ENCODE results near the gene FRMD3.

FRMD3 gene

DNA sequence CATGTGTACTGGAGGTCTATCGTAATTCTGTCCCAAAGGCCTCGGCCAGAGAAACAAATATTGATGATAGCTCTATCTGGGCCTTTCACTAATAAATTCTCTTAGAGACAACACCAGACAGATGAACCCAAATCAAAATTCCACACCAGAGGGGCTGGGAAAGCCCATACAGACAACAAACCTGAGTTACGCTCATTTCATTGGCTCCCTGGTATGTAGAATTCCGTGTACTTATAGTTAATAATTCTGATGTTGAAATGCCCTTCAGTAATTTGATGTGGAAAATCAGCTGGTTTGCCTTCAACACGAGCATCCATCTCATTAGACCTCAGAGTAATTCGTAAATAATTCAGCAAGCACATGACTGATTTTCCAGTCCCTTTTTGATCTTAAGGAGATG lies 53.2 kb downstream of the FRMD3 start:
- DNase-seq (ENCODE audit: low spot score) = no peak
- in situ Hi-C loops (cut with MboI; ENCODE audit: low sequenced_read_pairs, unreplicated experiment) = no loop called here
- TF ChIP-seq, protein P1, sequence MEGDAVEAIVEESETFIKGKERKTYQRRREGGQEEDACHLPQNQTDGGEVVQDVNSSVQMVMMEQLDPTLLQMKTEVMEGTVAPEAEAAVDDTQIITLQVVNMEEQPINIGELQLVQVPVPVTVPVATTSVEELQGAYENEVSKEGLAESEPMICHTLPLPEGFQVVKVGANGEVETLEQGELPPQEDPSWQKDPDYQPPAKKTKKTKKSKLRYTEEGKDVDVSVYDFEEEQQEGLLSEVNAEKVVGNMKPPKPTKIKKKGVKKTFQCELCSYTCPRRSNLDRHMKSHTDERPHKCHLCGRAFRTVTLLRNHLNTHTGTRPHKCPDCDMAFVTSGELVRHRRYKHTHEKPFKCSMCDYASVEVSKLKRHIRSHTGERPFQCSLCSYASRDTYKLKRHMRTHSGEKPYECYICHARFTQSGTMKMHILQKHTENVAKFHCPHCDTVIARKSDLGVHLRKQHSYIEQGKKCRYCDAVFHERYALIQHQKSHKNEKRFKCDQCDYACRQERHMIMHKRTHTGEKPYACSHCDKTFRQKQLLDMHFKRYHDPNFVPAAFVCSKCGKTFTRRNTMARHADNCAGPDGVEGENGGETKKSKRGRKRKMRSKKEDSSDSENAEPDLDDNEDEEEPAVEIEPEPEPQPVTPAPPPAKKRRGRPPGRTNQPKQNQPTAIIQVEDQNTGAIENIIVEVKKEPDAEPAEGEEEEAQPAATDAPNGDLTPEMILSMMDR (IDR thresholded peaks at IDR 0.05; ENCODE audit: borderline replicate concordance, control extremely low read depth, extremely low read depth, insufficient read depth, missing control alignments) = no peak

DNA sequence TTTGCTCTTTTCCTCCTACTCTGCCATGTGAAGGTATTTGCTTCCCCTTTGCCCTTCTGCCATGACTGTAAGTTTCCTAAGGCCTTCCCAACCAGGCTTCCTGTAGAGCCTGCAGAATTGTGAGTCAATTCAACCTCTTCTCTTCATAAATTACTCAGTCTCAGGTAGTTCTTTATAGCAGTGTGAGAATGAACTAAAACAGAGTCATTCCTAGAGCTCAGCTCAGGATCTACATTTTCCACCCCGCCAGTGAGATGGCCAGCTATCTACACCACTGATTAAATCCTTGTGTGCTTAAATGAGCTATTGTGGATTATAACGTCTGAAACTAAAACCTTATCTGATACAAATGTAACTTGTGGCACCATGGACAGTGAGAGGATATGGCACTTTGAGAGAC lies 55.0 kb downstream of the FRMD3 start:
- no peak for DNase-seq (ENCODE audit: low spot score)
- TF ChIP-seq, protein P1 (IDR thresholded peaks at IDR 0.05; ENCODE audit: borderline replicate concordance, control extremely low read depth, extremely low read depth, insufficient read depth, missing control alignments) = no peak
- in situ Hi-C loops (cut with MboI; ENCODE audit: low sequenced_read_pairs, unreplicated experiment) = no loop called here

DNA sequence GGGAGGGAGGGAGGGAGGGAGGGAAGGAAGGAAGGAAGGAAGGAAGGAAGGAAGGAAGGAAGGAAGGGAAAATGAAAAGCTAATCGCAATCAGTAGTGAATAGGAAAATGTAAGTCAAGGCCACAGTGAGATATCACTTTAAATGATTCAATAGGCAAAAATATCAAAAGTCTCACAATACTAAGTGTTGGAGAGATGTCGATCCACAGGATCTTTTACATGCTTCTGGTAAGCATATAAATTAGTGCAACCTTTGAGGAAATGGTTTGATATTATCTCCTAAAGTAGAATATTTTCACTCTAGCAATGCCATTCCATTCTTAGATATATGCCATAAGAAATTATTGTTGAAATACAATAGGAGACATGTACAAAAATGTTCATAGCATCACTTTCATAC lies 58.4 kb downstream of the FRMD3 start:
- TF ChIP-seq, protein P1 (IDR thresholded peaks at IDR 0.05; ENCODE audit: borderline replicate concordance, control extremely low read depth, extremely low read depth, insufficient read depth, missing control alignments) = no peak
- no peak for DNase-seq (ENCODE audit: low spot score)
- in situ Hi-C loops (cut with MboI; ENCODE audit: low sequenced_read_pairs, unreplicated experiment) = no loop called here

DNA sequence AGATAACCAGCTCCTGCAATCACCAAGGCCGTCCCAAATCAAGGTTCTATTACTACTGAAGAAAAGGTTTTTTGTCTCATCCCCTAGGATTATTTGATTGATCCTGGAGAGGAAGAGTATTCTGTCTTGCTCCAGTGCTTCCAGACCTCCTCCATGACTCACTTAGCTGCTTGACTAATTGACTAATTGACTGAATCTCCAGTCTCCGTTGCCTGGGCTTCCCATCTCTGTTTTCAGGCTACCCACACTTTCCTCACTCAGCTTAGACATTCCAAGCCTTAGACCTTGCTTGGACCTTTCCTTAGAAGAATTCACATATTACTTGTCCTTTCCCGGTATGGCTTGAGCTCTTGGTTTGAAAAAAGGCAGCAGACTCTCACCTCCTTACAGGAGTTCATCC lies 60.6 kb downstream of the FRMD3 start:
- in situ Hi-C loops (cut with MboI; ENCODE audit: low sequenced_read_pairs, unreplicated experiment) = no loop called here
- TF ChIP-seq, protein P1 (IDR thresholded peaks at IDR 0.05; ENCODE audit: borderline replicate concordance, control extremely low read depth, extremely low read depth, insufficient read depth, missing control alignments) = no peak
- DNase-seq (ENCODE audit: low spot score) = no peak

DNA sequence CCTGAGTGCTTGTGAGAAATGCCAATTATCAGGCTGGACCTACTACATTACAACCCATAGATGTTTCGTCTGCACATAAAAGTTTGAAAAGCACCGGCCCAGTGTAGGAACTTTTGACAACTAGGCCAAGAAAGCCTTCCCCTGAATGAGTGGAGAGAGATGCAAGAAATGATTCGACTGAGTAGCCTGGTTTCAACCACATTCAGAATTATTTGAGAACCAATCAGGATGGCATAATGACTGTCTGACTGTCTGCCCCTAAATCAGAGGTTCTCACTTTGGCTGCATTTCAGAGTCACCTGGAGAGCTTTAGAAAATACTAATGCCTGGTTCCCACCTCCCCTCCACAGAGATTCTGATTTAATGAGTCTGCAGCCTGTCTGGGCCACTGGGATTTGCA lies 61.1 kb downstream of the FRMD3 start:
- TF ChIP-seq, protein P1 (IDR thresholded peaks at IDR 0.05; ENCODE audit: borderline replicate concordance, control extremely low read depth, extremely low read depth, insufficient read depth, missing control alignments) = no peak
- in situ Hi-C loops (cut with MboI; ENCODE audit: low sequenced_read_pairs, unreplicated experiment) = no loop called here
- DNase-seq (ENCODE audit: low spot score) = no peak

DNA sequence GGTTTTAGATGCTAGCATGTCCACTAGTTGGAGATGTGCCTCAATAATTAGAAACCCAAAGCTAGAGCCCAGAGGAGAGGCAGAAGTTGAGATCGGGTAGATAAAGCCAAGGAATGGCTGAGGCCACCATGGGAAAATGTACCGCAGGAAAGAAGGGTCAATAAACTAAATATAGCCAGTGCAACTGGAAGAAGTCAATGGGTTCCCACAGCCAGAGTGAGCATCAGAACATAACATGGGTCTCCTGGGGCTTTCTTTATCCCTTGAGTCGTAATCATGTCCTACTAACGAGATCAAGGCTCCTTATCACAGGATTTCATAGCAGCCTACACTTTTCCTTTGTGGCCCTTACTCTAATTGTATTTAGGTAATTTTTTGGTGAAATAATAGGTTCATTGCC lies 61.7 kb downstream of the FRMD3 start:
- TF ChIP-seq, protein P1 (IDR thresholded peaks at IDR 0.05; ENCODE audit: borderline replicate concordance, control extremely low read depth, extremely low read depth, insufficient read depth, missing control alignments) = no peak
- DNase-seq (ENCODE audit: low spot score) = no peak
- in situ Hi-C loops (cut with MboI; ENCODE audit: low sequenced_read_pairs, unreplicated experiment) = no loop called here

DNA sequence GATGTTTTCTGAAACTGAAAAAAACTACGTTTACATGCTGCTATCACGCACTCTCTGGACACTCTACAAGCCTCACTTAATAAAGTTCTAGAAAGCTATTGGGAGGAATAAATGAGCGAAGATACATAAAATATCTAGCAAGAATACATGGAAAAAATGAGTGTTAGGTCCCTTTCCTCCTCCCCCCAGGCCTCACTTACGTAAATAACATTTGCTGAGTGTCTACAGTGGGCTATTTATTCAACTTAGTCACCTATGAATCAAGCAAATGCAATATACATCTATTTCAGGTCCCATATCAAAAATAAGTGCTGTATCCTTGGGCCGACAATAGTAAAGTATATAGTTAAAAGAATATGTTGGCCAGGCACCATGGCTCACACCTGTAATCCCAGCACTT lies 62.5 kb downstream of the FRMD3 start:
- in situ Hi-C loops (cut with MboI; ENCODE audit: low sequenced_read_pairs, unreplicated experiment) = no loop called here
- TF ChIP-seq, protein P1 (IDR thresholded peaks at IDR 0.05; ENCODE audit: borderline replicate concordance, control extremely low read depth, extremely low read depth, insufficient read depth, missing control alignments) = no peak
- DNase-seq (ENCODE audit: low spot score) = no peak
